Muscle of leg (tissue), 11 donors: ENCODE results near the gene RAB10. TPM values are rescaled to one million over a fixed set of nuclear protein-coding genes. Genes with fewer than 3 reads are reported as not detected.

ENCODE experiments used
- DNase-seq: peaks from one replicate; pipeline ENCODE4 v3.0.0; 2013
- H3K27ac ChIP-seq: one replicate; pipeline ENCODE4 v1.5.1; 2013; ENCODE audit warnings: mild to moderate bottlenecking, low read length, control low read depth
- H3K27me3 ChIP-seq: one replicate; pipeline ENCODE4 v1.6.1; 2013; ENCODE audit warnings: low read length; ENCODE audit not compliant: control insufficient read depth, insufficient read depth
- H3K36me3 ChIP-seq: one replicate; pipeline ENCODE4 v1.6.1; 2013; ENCODE audit warnings: low read length; ENCODE audit not compliant: control insufficient read depth, insufficient read depth
- H3K4me1 ChIP-seq: one replicate; pipeline ENCODE4 v1.6.1; 2013; ENCODE audit warnings: low read length; ENCODE audit not compliant: control insufficient read depth, insufficient read depth
- H3K4me3 ChIP-seq: one replicate; pipeline ENCODE4 v1.5.1; 2013; ENCODE audit warnings: low read length, control low read depth
- H3K9me3 ChIP-seq: replicated peaks from 2 replicates; pipeline ENCODE4 v1.6.1; 2013; ENCODE audit warnings: low read depth, low read length; ENCODE audit not compliant: control insufficient read depth
- WGBS: methylation state at CpG from one replicate; pipeline ENCODE4 v1.1.5; 2013; ENCODE audit warnings: missing lambda C conversion rate; ENCODE audit not compliant: insufficient coverage; 5-methylcytosine and 5-hydroxymethylcytosine counted together
- polyA plus RNA-seq, 8 donors: library from polyadenylated mRNA; unstranded; fragments of 120-200 nt; gene quantifications; one replicate each; pipeline versions ENCODE4 v1.2.1 to v1.2.3, GENCODE V29; 2013; ENCODE audit warnings: inconsistent platforms in 1 of 8, low replicate concordance in 1 of 8; ENCODE audit not compliant: insufficient read length in 8 of 8, insufficient read depth in 1 of 8
- total RNA-seq: library from RNA; stranded (reverse); fragments of 120-200 nt; gene quantifications from one replicate; pipeline ENCODE4 v1.2.4, GENCODE V29; 2013

RAB10 gene
- total and polyA plus RNA-seq, 9 donors, result 50.5 to 107 (median 95.3) TPM

DNA sequence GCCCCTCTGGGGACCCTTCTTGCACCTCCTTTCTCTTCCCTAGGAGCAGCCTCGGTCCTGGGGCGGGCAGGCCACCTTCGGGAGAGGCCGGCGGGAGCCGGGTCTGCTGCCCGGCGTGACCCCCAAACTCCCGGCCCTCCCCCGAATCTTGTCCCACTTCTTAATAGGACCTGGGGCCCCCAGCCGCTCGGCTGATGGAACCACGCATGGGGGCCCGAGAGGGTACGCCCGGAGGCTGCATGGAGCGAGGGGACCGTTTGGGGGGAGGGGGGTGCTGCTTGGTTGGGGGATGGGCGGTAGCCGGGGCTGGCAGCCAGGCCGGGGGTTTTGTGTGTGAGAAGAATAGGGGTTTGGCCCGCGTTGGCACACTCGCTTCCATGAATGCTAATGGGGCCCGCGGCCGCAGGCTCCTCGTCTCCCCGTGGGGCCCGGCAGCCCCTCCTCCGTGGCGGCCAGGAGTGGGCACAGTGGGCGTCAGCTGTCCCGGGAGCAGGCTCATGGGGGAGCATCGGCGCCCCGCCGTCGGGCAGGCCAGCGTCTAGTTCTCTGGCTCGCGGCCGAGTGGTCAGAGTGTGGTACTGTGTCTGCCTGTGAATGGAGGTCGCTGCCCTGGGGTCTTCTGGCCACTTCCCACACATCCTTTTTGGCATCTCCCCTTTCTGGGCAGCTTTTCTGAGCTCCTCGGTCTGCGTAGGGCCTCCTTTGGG lies 140.0 kb downstream of the RAB10 start:
- peaks cover 21% of the 10 kb centered on the region for H3K4me1 ChIP-seq
- whole genome bisulfite sequencing, result 7% methylated on average over 29 of the region's 46 CpGs

DNA sequence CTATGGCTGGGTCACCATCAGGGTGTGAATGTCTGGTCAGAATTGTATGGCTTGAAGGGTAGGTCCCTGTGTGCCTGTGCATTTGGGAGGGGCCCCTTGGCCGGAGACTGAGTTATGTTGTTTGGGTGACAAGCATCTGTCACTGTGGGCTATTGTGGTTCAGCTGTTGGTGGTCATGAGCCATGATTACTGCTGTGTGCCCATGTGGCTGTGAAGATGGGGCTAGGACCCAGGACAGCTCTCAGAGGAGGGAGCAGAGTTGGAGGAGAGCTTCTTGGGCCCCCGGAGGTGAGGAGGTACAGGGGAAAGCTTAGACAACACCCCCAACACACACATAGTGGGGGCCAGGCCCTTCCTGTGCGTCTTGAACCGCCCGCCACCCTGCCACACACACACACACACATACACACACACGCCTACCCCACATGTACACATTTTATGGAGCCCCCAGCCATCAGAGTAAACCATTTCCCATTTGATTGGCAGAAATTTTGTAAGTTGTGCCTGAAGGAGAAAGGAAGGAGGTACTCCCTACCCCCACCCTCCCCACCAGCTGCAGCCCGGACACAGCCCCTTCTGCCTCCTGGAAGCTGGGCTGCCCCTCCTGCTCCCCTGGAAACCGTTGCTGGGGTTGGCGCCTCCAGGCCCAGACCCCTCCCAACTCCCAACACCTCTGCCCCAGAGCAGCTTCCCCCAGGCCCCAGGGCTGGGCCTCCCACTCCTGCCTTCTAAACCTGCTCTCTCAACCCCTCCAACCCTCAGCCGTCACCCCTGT lies 141.0 kb downstream of the RAB10 start:
- no peaks in the 10 kb centered on the region for H3K9me3 ChIP-seq
- no peak for DNase-seq
- no peak overlapping the region for H3K27ac ChIP-seq
- H3K4me3 ChIP-seq, result no peak overlapping the region
- H3K27me3 ChIP-seq, result peaks cover 45% of the 10 kb centered on the region
- peaks cover 29% of the 10 kb centered on the region for H3K4me1 ChIP-seq
- WGBS, result 54% methylated on average over 2 of the region's 10 CpGs
- no peaks in the 10 kb centered on the region for H3K36me3 ChIP-seq

More for the DNA sequence above, 140.0 kb downstream of the RAB10 start:
- Histone ChIP-seq H3K27me3 (peaks cover 39% of the 10 kb centered on the region), H3K27ac (no peak overlapping the region), H3K9me3 (no peaks in the 10 kb centered on the region), H3K36me3 (no peaks in the 10 kb centered on the region), H3K4me3 (peak overlapping the region; percentile 19)
- no peak for DNase-seq

- DNase-seq, result no peak
- Histone ChIP-seq H3K4me3 (no peak overlapping the region), H3K9me3 (no peaks in the 10 kb centered on the region), H3K27me3 (peaks cover 42% of the 10 kb centered on the region), H3K4me1 (peaks cover 29% of the 10 kb centered on the region), H3K36me3 (no peaks in the 10 kb centered on the region), H3K27ac (no peak overlapping the region)
- WGBS, result 60% methylated on average over 10 of the region's 15 CpGs
Measured at GRCh38 chr2:26175466-26176278, 141.8 kb downstream of the RAB10 start.

GRCh38 chr2:26176279-26176615 lies 142.4 kb downstream of the RAB10 start:
- no peak for DNase-seq
- H3K4me1 ChIP-seq, result peaks cover 29% of the 10 kb centered on the region
- no peaks in the 10 kb centered on the region for H3K9me3 ChIP-seq
- no peak overlapping the region for H3K4me3 ChIP-seq
- no peak overlapping the region for H3K27ac ChIP-seq
- no peaks in the 10 kb centered on the region for H3K36me3 ChIP-seq
- 51% methylated on average over 3 of the region's 11 CpGs for WGBS
- H3K27me3 ChIP-seq, result peaks cover 37% of the 10 kb centered on the region

DNA sequence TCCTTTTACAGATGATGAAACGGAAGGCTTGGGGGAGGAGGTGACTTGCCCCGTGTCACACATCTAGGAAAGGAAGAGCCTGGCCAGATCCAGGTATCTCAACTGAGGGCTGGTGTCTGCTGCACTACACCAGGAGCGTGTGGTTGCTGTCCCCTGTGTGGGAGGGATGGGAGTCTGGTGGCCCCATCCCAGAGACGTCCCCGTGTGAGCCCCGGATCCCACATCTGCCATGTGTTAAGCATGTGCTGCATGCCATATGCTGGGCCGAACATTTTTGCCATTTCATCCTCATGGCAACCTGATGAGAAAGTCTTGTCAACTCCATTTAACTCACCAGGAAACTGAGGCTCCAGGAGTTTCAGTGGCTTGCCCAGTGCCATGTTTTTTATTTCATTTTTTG lies 143.2 kb downstream of the RAB10 start:
- no peak for DNase-seq
- H3K4me1 ChIP-seq, result peaks cover 28% of the 10 kb centered on the region
- H3K27me3 ChIP-seq, result peaks cover 28% of the 10 kb centered on the region
- WGBS, result 59% methylated on average over 6 of the region's 7 CpGs
- no peak overlapping the region for H3K4me3 ChIP-seq
- H3K9me3 ChIP-seq, result no peaks in the 10 kb centered on the region
- no peak overlapping the region for H3K27ac ChIP-seq
- no peaks in the 10 kb centered on the region for H3K36me3 ChIP-seq

DNA sequence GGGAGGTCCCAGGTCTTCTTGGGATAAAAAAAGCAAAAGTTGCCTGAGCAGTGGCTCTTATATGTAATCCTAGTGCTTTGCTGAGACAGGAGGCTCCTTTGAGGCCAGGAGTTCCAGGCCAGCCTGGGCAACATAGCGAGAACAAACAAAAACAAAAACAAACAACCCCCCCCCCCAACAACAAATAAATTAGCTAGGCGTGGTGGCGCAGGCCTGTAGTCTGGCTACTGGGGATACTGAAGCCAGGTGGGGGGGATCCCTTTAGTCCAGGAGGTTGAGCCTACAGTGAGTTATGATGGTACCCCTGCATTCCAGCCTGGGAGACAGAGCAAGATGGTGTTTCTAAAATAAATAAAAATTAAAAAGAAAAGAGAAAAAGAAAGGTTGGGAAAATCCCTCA lies 144.4 kb downstream of the RAB10 start:
- Histone ChIP-seq H3K4me3 (peak overlapping the region; percentile 48), H3K4me1 (peaks cover 24% of the 10 kb centered on the region), H3K27ac (no peak overlapping the region), H3K9me3 (no peaks in the 10 kb centered on the region), H3K36me3 (no peaks in the 10 kb centered on the region), H3K27me3 (peaks cover 22% of the 10 kb centered on the region)
- no peak for DNase-seq
- WGBS, result no CpG with 5 or more reads among the region's 3 CpGs

- H3K4me3 ChIP-seq, result peak overlapping the region; percentile 48
- H3K27ac ChIP-seq, result no peak overlapping the region
- H3K36me3 ChIP-seq, result no peaks in the 10 kb centered on the region
- H3K27me3 ChIP-seq, result peaks cover 16% of the 10 kb centered on the region
- peak; percentile 53 for DNase-seq
- H3K9me3 ChIP-seq, result no peaks in the 10 kb centered on the region
- peaks cover 18% of the 10 kb centered on the region for H3K4me1 ChIP-seq
- WGBS, result 3% methylated on average over 42 of the region's 48 CpGs
Measured at GRCh38 chr2:26178746-26179436, 145.0 kb downstream of the RAB10 start.

DNA sequence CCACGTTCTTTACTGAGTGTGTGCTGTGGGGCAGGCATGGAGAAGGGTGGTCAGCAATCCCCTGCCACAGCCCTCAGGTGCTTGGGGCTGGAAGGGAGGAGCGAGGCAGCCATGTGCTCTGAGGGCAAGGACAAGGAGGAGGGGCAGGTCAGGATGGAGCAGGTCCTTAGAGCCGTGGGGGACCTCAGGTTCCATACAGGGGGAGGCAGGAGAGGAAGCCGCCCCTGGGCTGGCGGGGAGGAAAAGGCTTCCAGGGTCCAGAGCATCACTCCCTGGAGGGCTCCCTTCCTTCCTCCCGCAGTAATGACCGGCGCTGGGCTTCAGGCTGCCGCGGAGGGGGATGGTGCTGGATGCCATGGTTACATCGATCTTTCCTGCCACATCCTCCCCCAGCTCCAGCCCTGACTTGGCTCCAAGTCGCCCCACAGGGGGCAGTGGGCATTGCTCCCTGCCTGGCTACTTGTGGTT lies 145.6 kb downstream of the RAB10 start:
- H3K27me3 ChIP-seq, result peaks cover 10% of the 10 kb centered on the region
- 6% methylated on average over 2 of the region's 12 CpGs for WGBS
- DNase-seq, result no peak
- no peaks in the 10 kb centered on the region for H3K9me3 ChIP-seq
- peak overlapping the region; percentile 13 for H3K27ac ChIP-seq
- peaks cover 16% of the 10 kb centered on the region for H3K4me1 ChIP-seq
- peak overlapping the region; percentile 48 for H3K4me3 ChIP-seq
- H3K36me3 ChIP-seq, result no peaks in the 10 kb centered on the region

- peaks cover 20% of the 10 kb centered on the region for H3K4me1 ChIP-seq
- DNase-seq, result no peak
- H3K27ac ChIP-seq, result no peak overlapping the region
- no peak overlapping the region for H3K4me3 ChIP-seq
- H3K36me3 ChIP-seq, result no peaks in the 10 kb centered on the region
- 93% methylated on average over 4 of the region's 5 CpGs for WGBS
- H3K9me3 ChIP-seq, result no peaks in the 10 kb centered on the region
- peaks cover 7% of the 10 kb centered on the region for H3K27me3 ChIP-seq
Measured at GRCh38 chr2:26182441-26182840, 148.6 kb downstream of the RAB10 start.
